ENCODE measurements around the gene DSP.

DSP gene

GRCh38 chr6:7540595-7540994 lies 876 bp upstream of the DSP start:
- no peak for DNase-seq

DNA sequence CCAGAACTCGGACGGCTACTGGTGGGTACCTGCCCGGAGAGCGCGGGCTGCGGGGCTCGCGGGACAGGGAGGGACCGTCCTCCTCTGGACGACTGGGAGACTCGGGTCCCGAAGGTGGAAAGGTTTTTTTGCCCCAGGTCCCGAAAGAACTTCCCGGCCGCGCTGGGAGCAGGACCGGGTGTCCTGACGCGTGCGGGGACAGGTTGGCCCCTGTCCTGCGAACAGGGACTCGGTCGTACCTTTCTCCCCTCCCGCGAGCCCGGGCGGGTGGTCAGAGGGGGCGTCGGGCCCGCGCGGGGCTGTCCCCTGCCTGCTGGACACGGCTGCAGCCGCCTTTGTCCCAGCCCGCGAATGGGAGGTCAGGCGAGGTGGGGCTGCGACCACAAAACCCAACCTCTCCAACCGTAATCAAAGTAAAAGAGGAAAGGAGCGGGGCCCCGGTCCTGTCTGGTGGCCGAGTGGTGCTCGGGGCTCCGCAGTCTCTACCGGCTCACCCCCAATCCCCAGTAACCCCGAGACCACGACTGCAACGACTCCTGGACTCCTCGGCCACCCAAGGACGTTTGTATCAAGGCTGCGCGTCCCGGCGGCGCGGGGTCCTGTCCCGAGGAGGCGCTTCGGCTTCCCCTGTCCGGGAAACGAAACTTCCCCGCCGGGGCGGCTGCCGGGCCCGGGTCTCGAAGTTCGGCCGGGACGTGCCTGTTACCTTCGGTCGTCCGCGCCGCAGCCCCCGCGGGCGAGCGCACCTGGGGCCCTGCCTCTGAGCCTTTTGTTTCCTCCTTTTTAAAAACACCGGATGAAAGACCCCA lies 798 bp downstream of the DSP start:
- DNase-seq, result no peak

- peak; percentile 49 for DNase-seq
Measured at GRCh38 chr6:7542874-7543624, 1.6 kb downstream of the DSP start.

DNA sequence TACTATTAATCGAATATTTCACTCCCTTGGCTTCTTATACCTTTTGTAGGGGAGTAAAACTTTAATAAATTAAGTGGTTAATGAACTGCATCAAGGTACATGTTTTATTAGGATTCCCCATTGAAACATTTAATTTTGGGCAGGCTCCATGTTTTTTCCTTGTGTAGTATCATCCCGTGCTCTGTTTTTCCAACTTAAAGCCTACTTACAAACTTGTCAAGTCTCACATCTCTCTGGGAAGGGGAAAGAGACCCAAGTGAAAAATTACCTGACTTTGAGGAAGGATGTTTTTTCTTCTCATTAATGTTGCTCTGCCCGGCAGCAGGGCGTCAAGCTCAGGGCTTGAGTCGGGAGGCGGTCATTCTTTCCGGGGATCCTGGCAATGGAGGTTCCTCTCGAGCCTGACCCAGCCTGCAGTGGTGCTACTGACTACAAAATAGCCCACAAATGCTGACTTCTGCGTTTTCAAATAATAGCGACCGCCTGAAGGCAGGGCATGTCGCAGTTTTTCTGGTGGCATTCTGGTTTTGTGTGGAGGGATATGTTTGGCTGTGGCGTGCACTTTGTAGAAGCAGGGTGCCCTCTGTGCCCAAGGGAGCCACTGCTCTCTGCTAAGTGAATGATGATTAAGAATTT lies 2.4 kb downstream of the DSP start:
- no peak for DNase-seq

DNA sequence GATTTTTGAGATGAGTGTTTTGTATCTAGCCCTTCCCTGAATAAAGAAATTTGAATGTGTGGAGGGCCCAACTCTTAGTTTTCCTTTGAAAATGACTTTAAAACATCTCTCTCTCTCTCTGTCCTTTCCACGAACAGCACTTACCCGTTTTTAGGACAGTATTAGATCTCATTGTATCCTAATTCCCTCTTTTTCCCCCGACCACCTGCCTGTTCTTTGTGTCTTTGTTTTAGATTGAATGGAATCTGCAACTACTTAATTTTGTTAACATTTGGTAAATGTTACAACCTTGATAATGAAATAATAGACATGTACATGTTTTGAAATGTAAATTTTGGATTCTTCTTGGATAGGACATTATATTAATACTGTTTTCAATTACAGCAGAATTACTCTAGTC lies 3.1 kb downstream of the DSP start:
- DNase-seq, result no peak

DNA sequence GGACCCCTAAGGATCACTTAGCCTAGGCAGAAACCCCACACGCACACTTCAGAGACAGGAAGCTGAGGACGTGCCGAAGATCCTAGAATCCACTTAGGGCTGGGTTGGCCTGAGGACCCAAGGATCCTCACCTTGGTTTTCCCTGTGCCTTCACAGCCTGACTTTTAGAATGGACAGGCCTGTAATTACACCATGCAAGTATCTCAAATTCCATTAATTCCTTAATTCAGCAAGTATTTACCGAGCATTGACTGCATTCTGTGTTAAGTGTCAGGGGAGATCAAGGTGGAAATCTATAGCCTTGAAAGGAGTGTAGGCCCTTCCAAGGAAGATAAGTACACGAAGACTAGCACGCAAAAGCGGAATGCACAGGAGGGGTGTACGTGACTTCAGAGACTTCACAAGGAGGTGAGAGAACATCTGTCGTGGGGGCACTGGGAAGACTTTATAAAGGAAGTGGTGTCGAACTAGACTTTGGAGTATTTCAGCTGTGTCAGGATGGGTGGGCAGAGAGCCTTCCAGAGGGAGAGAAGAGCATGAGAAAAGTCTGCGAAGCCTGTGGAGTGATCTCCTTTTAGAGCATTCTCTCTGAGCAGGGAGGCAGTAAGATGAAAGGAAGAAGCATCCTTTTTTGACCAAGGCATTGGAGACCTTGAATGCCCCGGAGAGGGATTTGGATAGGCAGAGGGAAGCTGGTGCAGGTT lies 4.0 kb downstream of the DSP start:
- no peak for DNase-seq

- no peak for DNase-seq
Measured at GRCh38 chr6:7546020-7546369, 4.5 kb downstream of the DSP start.

DNA sequence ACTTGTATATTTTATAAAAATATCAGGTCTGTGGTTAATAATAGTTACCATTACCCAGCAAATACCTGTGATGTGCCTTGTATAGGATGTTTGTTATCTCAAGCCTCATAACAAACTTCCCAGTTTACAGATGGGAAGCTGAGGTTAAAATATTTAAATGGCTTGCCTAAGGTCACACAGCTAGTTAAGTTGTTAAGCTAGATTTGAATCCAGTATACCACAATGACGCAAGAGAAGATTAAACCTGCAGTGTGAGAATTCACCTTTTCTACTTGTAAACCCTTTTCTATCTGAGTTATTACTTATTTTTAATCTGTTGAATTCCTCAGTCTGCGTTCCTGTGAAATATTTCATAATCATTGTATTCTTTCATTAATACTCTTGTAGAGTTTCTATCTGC lies 4.9 kb downstream of the DSP start:
- no peak for DNase-seq

- no peak for DNase-seq
Measured at GRCh38 chr6:7546896-7547295, 5.4 kb downstream of the DSP start.

DNA sequence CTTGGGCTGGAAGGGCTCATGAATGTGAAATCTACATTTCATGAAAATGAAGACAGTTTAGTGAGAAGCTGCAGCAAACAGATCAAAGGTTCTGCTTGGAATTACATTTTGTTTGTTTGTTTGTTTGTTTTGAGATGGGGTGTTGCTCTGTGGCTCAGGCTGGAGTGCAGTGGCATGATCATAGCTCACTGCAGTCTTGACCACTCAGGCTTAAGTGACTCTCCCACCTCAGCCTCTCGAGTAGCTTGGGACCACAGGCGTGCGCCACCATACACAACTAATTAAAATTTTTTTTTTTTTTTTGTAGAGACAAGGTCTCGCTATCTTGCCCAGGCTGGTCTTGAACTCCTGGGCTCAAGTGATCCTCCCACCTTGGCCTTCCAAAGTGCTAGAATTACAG lies 5.8 kb downstream of the DSP start:
- DNase-seq, result no peak

- DNase-seq, result no peak
Measured at GRCh38 chr6:7550433-7550801, 8.9 kb downstream of the DSP start.

GRCh38 chr6:7554533-7555275 lies 13.2 kb downstream of the DSP start:
- no peak for DNase-seq

GRCh38 chr6:7555671-7556070 lies 14.2 kb downstream of the DSP start:
- DNase-seq, result no peak

DNA sequence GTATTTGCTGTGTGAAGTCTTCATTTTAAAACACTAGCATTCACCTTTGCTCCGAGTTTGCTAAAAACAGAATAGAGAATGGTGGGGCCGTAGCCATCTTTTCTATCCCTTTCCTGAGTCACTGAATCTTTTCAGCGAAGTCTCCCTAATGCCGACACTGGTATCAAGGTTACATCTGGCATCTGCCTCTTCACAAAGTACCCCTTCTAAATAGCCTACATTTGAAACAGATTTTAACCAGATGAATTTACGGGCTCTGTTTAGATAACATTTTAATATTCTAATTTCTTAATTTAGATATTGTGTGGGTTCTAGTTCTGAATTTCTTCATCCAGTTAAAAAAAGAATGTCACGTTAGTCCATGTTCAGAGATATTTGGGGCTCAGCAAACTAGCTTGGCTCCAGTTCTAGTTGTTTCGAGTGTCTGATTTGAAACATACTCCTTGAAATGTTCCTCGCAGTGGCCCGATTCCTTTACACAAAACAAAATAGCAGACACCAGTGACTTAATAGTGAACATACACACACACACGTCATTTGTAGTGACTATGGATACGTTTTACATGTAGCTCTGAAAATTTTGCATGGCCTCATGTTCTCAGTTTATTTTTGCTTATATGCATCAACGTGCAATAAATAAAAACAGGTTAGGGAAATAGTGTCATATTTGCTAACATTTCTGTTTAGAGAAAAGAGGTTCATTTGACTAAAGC lies 15.1 kb downstream of the DSP start:
- DNase-seq, result no peak

GRCh38 chr6:7557652-7558051 lies 16.2 kb downstream of the DSP start:
- no peak for DNase-seq

- DNase-seq, result no peak
Measured at GRCh38 chr6:7558781-7559180, 17.3 kb downstream of the DSP start.

- no peak for DNase-seq
Measured at GRCh38 chr6:7559196-7559595, 17.7 kb downstream of the DSP start.

DNA sequence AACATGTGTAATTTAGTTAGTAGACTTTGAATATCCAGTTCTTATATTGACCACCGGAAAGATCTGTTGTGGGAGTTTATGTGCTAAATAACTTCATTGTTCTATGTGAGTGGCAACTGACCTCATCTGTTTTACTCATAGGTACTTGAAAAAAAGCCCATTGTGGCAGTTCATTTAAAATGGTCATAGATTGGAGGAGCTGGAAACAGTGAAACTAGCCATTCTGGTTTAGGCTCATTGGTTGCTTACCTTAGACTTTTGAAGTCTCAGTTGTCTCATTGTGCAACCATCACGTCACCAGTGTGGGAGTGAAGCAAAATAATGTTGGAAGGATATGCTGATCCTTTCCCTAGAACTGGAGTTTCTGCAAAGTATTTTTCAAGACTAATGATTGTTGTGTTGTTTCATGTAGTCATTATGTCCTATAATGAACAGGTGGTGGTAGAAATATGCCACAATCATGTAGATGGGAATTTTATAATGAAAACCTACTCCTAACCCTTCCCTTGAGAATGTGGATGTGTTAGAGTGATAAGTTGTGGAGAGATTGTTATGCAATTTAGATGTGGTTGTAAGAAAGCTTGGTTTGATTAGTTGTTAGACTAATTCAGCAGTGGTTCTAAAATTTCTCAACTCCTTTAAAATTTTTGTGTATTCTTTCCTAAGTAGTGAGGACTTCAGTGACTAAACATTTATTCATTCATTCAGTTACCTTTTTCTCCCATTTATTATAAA lies 18.3 kb downstream of the DSP start:
- no peak for DNase-seq

- peak; percentile 23 for DNase-seq
Measured at GRCh38 chr6:7561153-7561964, 19.9 kb downstream of the DSP start.

DNA sequence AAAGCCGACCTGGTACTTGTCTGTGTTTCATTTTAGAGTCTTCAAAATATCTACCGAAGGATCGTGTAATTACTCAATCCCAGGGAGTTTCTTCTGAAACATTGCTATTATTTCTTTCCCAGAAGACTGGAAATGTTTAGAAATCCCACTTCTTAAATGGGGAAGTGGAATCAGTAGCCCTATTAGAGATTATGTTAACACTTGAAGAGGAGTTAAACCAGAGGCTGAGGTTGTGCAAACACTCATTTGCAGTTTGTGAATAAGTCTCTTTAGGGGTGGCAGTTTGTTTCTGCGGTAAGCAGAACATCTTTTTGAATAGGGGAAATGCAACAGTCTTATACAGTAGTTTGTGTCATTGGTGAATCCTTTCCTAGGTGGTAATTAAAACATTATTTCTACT lies 21.3 kb downstream of the DSP start:
- no peak for DNase-seq

DNA sequence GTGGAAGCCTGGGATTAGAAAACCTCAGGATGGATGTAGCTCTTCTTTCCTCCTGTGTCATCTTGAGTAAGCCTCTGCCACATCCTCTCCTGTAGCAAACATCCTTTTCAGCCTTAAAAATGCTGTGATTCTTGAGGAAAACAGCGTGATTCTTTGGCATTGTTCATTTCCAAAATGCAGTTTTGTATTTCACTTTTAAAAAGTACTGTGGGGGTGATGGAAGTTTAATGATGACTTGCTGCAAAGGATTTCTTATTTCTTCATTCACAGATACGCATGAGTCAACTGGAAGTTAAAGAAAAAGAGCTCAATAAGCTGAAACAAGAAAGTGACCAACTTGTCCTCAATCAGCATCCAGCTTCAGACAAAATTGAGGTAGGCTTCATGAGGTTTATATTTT lies 24.6 kb downstream of the DSP start:
- DNase-seq, result no peak
